GM12801 (cell line): ENCODE results near the gene PDSS1.

Source experiments
- TF ChIP-seq, protein P1 (sequence below): IDR thresholded peaks from one replicate; pipeline ENCODE4 v1.5.1; 2011; ENCODE audit warnings: control low read depth; ENCODE audit not compliant: insufficient read length; ENCODE audit errors: extremely low read depth

Gene PDSS1

DNA sequence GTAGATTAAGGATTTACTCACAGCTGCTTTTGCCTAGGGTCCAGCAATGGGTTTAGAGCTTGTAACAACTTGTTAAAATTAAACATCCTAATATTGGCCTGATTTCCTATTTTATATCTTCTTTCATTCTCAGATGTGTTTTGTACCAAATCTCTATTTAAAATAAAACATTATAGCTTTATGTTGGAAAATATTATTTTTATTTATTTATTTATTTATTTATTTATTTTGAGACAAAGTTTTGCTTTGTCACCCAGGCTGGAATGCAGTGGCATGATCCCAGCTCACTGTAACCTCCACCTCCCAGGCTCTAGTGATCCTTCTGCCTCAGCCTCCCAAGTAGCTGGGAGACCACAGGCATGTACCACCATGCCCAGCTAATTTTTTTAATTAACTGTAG, 17.9 kb upstream of the PDSS1 start:
- TF ChIP-seq, protein P1, sequence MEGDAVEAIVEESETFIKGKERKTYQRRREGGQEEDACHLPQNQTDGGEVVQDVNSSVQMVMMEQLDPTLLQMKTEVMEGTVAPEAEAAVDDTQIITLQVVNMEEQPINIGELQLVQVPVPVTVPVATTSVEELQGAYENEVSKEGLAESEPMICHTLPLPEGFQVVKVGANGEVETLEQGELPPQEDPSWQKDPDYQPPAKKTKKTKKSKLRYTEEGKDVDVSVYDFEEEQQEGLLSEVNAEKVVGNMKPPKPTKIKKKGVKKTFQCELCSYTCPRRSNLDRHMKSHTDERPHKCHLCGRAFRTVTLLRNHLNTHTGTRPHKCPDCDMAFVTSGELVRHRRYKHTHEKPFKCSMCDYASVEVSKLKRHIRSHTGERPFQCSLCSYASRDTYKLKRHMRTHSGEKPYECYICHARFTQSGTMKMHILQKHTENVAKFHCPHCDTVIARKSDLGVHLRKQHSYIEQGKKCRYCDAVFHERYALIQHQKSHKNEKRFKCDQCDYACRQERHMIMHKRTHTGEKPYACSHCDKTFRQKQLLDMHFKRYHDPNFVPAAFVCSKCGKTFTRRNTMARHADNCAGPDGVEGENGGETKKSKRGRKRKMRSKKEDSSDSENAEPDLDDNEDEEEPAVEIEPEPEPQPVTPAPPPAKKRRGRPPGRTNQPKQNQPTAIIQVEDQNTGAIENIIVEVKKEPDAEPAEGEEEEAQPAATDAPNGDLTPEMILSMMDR: no peak

DNA sequence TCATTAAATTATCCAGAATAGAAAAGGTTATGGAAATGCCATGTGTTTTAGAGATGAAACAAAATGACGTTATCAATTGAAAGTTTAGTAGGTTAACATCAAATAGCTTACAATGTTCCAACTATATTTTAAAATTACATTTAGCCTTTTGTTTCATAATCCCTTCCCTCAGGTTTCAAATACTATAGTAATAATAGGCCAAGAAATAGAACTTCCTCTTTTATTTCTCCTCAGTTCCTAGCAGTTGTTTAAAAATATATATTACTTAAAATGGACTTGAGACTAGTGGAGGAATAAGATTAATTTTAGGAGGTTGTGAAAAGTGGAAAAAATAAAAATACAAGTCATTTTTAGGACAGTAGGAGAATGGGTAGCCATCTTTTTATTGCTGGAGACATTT, 16.4 kb upstream of the PDSS1 start:
- TF ChIP-seq, protein P1: no peak

DNA sequence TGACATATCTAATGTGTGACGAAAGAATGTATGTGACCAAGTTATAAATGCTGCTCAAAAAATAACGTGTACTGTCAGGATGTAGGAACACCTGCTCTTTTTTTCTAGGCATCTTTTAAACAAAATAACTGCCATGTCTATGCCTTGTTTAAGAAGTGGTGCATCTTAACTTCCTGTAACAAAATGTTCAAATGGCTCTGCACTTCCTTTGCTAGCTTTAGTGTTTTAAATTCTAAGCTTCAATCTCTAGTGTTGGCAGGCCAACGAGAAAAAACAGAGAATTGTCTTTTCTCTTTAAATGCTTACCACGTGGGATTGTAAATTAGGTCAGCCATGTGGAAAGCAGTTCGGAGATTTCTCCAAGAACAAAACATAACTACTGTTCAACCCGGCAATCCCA, 14.6 kb upstream of the PDSS1 start:
- TF ChIP-seq, protein P1: no peak

DNA sequence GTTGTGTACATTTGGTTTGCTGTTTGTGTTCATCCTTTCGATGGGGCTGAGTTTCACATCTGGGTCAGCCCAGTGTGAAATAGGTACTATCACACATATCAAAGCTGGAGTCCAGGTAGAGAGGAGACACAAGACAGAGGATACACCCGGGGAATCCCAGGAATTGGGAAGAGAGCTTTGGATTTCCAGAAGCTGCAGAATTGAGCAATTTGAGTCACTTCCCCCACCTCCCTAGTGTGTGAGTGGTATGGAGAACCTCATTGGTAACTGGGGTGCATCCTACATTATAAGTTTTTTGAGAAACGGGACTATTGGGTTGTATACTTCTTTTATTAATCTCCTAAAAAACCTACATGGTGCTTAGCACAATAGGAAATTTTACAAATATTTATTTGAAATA, 12.1 kb upstream of the PDSS1 start:
- TF ChIP-seq, protein P1: no peak

DNA sequence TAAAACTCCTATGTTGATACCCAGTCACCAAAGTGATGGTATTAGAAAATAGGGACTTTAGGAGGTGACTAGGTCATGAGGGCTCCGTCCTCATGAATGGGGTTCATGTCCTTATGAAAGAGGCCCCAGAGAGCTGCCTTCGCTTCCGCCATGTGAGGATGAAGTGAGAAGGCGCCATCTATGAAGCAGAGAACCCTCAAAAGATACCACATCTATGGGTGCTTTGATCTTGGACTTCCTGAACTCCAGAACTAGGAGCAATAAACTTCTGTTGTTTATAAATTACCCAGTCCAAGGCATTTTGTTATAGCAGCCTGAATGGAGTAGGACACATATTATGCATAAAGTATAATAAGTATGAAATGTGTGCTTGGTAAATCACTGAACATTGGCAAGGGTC, 8.1 kb upstream of the PDSS1 start:
- TF ChIP-seq, protein P1: no peak

DNA sequence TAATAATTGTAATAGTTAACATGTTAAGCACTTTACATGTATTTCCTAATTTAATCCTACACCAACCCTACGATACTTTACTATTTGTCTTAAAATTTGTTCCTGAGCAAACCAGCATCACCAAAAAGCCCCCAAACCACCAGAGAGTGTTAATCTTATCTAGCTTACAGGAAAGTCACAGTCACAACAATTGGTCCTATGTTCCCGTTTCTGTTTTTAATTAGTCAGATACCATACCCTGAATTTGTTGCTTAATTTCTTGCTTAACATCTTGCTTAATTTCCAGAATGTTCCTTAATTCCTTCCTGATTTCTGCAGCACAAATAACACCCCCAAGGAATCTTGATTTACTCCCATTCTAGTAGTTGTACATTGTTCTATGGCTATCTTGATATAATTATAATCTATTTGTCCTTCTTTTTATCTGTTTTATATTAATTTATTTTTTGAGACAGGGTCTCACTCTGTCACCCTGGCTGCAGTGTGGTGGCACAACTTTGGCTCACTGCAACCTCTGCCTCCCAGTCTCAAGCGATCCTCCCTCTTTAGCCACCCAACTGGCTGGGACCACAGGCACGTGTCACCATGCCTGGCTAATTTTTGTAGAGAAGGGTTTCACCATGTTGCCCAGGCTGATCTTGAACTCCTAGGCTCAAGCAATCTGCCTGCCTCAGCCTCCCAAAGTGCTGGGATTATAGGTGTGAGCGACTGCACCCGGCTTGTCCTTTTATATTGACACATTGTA, 6.6 kb upstream of the PDSS1 start:
- TF ChIP-seq, protein P1: no peak

DNA sequence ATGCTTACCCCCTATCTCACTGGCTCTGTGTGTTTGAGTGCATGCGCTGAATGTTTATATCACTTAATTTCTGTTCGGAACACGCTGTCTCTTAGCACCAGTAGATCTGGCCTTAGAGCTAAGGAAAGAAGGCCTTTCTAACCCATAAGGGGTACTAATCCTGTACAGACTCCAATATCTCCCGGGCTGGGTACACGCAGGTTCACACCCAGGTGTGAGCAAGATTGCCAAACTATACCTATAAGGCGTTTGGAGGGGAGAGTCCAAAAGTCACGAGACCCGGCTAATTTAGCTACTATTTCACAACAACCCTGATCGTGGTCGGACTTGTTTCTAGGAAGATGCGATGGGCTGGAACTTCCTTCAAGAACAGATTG, 727 bp upstream of the PDSS1 start:
- TF ChIP-seq, protein P1: no peak
